Measurements from ENCODE around the gene KIT.

- TF ChIP-seq CTCF (conservative IDR thresholded peaks at IDR 0.05 in 1 of 2, IDR thresholded peaks at IDR 0.05 in 1 of 2; ENCODE audit: low read depth in 1 of 2, low read length in 2 of 2) (no peak), EZH2 (IDR thresholded peaks at IDR 0.05; ENCODE audit: low read length, missing control alignments) (no peak)
Observed at GRCh38 chr4:54728368-54728767, 70.6 kb downstream of the KIT start.
